ENCODE results near the gene CSRP1.

DNA sequence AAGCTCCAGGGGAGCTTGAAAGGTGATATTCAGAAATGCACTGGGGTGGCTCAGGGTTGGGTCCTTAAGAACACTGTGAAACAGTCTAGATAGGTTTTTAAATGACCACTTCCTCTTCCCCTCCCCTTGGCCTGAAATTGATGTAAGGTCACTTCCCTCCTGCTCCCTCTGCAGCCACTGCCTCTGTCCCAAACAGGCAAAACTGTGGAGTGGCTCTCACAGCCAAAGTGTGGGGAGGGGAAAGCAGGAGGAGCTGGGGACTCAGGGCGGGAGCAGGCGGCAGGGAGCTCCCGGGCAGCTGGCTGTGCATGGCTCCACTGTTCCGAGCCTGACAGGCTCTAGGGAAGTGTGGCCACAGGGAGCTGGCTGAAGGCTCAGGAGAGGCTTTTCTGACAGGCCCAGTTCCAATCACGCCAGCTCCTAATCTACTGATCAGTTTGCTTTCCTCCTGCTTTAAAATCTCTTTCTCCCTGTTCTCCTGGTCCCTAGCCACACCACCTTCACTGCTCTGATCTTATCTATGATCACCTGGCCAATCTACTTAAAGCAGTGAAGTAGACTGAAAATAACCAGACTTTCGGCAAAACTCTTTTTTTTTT lies 5.1 kb upstream of the CSRP1 start:
- TF ChIP-seq POLR2AphosphoS5 (IDR thresholded peaks at IDR 0.05; ENCODE audit: low read depth) (no peak), GABPA (IDR thresholded peaks at IDR 0.05; ENCODE audit: low read depth) (no peak), SPI1 (IDR thresholded peaks at IDR 0.05; ENCODE audit: borderline replicate concordance, low read depth) (peak; percentile 92)
- TF ChIP-seq, protein P1, sequence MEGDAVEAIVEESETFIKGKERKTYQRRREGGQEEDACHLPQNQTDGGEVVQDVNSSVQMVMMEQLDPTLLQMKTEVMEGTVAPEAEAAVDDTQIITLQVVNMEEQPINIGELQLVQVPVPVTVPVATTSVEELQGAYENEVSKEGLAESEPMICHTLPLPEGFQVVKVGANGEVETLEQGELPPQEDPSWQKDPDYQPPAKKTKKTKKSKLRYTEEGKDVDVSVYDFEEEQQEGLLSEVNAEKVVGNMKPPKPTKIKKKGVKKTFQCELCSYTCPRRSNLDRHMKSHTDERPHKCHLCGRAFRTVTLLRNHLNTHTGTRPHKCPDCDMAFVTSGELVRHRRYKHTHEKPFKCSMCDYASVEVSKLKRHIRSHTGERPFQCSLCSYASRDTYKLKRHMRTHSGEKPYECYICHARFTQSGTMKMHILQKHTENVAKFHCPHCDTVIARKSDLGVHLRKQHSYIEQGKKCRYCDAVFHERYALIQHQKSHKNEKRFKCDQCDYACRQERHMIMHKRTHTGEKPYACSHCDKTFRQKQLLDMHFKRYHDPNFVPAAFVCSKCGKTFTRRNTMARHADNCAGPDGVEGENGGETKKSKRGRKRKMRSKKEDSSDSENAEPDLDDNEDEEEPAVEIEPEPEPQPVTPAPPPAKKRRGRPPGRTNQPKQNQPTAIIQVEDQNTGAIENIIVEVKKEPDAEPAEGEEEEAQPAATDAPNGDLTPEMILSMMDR (IDR thresholded peaks at IDR 0.05; ENCODE audit: insufficient read depth, low read length): no peak
- TF ChIP-seq, protein P2, sequence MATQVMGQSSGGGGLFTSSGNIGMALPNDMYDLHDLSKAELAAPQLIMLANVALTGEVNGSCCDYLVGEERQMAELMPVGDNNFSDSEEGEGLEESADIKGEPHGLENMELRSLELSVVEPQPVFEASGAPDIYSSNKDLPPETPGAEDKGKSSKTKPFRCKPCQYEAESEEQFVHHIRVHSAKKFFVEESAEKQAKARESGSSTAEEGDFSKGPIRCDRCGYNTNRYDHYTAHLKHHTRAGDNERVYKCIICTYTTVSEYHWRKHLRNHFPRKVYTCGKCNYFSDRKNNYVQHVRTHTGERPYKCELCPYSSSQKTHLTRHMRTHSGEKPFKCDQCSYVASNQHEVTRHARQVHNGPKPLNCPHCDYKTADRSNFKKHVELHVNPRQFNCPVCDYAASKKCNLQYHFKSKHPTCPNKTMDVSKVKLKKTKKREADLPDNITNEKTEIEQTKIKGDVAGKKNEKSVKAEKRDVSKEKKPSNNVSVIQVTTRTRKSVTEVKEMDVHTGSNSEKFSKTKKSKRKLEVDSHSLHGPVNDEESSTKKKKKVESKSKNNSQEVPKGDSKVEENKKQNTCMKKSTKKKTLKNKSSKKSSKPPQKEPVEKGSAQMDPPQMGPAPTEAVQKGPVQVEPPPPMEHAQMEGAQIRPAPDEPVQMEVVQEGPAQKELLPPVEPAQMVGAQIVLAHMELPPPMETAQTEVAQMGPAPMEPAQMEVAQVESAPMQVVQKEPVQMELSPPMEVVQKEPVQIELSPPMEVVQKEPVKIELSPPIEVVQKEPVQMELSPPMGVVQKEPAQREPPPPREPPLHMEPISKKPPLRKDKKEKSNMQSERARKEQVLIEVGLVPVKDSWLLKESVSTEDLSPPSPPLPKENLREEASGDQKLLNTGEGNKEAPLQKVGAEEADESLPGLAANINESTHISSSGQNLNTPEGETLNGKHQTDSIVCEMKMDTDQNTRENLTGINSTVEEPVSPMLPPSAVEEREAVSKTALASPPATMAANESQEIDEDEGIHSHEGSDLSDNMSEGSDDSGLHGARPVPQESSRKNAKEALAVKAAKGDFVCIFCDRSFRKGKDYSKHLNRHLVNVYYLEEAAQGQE (IDR thresholded peaks at IDR 0.05; ENCODE audit: insufficient replicate concordance, low read depth): no peak

Data from HL-60 (cell line).